ENCODE data around the gene FOXK2. TPM values are rescaled to one million over a fixed set of nuclear protein-coding genes. Genes with fewer than 3 reads are reported as not detected.
A peak's percentile ranks its signal among the peaks of the same experiment; 100 is the strongest.

FOXK2 gene
- total and polyA plus RNA-seq, 4 donors = 23.4 to 59.8 (median 33.4) TPM

DNA sequence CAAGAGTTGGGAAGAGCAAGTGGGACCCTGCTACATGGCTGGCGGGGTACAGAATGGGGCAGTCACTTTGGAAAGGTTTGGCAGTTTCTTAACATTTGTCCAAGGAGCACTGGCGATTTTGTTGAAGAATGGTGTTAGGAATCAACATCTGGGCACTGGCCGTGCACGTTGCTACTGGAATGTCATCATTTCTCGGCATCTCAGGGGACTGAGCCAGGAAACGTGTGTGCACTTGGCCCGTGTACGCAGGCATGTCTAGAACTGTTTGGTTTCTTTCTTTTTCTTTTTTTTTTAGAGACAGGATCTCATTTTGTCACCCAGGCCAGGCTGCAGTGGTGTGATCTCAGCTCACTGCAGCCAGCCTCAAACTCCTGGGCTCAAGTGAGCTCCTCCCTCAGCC is 17.3 kb upstream of the FOXK2 start:
- Histone ChIP-seq H3K27me3 (ENCODE audit: control insufficient read depth in 3 of 3, insufficient read depth in 3 of 3, low read length in 2 of 3) (no peaks in the 10 kb centered on the region), H3K36me3 (ENCODE audit: control insufficient read depth in 4 of 4, insufficient read depth in 4 of 4, low read length in 4 of 4) (no peaks in the 10 kb centered on the region), H3K4me3 (no peak overlapping the region), H3K27ac (ENCODE audit: low read depth in 1 of 2, low read length in 1 of 2) (no peak overlapping the region), H3K9ac (ENCODE audit: insufficient read depth in 1 of 2, low read length in 2 of 2) (no peak overlapping the region), H3K4me1 (ENCODE audit: control insufficient read depth in 5 of 5, insufficient read depth in 5 of 5, low read length in 5 of 5) (peaks cover 0 to 3% (median 2%) of the 10 kb centered on the region in 5 donors), H3K9me3 (ENCODE audit: control insufficient read depth in 4 of 4, insufficient read depth in 3 of 4, low read length in 3 of 4) (no peaks in the 10 kb centered on the region)
- no peak for ATAC-seq (ENCODE audit: insufficient read depth, low FRiP score)
- TF ChIP-seq, protein P1, sequence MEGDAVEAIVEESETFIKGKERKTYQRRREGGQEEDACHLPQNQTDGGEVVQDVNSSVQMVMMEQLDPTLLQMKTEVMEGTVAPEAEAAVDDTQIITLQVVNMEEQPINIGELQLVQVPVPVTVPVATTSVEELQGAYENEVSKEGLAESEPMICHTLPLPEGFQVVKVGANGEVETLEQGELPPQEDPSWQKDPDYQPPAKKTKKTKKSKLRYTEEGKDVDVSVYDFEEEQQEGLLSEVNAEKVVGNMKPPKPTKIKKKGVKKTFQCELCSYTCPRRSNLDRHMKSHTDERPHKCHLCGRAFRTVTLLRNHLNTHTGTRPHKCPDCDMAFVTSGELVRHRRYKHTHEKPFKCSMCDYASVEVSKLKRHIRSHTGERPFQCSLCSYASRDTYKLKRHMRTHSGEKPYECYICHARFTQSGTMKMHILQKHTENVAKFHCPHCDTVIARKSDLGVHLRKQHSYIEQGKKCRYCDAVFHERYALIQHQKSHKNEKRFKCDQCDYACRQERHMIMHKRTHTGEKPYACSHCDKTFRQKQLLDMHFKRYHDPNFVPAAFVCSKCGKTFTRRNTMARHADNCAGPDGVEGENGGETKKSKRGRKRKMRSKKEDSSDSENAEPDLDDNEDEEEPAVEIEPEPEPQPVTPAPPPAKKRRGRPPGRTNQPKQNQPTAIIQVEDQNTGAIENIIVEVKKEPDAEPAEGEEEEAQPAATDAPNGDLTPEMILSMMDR (IDR thresholded peaks at IDR 0.05; ENCODE audit: control extremely low read depth, extremely low read depth) = no peak
- DNase-seq = peak in 1 of 3 donors; percentile 21
- WGBS, 2 donors = 47 to 67% methylated on average over 8 of the region's 8 CpGs

DNA sequence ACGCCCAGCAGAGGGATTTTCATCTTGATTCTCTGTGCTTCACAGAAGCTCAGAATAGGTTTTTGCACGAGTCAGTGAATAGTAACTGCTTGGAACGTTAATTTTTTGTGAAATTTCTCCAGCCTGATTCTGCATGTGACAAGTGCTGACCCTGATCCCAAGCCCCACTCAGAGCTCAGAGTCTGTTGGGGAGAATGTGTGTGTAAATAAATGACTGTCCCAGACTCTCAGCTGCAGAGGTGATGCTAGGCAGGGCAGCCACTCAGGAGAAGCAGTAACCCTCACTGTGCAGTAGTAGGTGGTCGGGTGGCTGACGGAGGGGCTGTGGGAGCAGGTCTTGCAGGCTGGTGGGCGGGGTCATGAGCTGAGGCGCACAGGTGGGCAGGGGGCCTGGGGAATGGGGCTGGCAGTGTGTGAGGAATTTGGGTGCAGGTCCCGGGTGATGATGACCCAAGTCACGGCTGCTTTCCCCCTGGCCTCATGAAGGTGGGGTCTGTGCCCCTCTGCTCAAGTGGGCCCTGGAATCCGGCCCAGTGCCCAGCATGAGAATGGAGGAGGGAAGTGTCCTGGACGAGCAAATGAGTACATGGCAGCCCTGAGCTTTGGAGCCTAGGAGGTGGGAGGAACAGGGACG is 16.3 kb upstream of the FOXK2 start:
- no peak for DNase-seq
- no peak overlapping the region for H3K4me3 ChIP-seq
- 76 to 81% methylated on average over 11 to 12 of the region's 12 CpGs for WGBS, 2 donors
- no peaks in the 10 kb centered on the region for H3K9me3 ChIP-seq (ENCODE audit: control insufficient read depth in 4 of 4, insufficient read depth in 3 of 4, low read length in 3 of 4)
- no peak for ATAC-seq (ENCODE audit: insufficient read depth, low FRiP score)
- TF ChIP-seq, protein P1 (IDR thresholded peaks at IDR 0.05; ENCODE audit: control extremely low read depth, extremely low read depth) = no peak
- no peak overlapping the region for H3K9ac ChIP-seq (ENCODE audit: insufficient read depth in 1 of 2, low read length in 2 of 2)
- H3K36me3 ChIP-seq (ENCODE audit: control insufficient read depth in 4 of 4, insufficient read depth in 4 of 4, low read length in 4 of 4) = no peaks in the 10 kb centered on the region
- peaks cover 0 to 3% (median 0%) of the 10 kb centered on the region in 5 donors for H3K4me1 ChIP-seq (ENCODE audit: control insufficient read depth in 5 of 5, insufficient read depth in 5 of 5, low read length in 5 of 5)
- H3K27ac ChIP-seq (ENCODE audit: low read depth in 1 of 2, low read length in 1 of 2) = no peak overlapping the region
- H3K27me3 ChIP-seq (ENCODE audit: control insufficient read depth in 3 of 3, insufficient read depth in 3 of 3, low read length in 2 of 3) = no peaks in the 10 kb centered on the region

DNA sequence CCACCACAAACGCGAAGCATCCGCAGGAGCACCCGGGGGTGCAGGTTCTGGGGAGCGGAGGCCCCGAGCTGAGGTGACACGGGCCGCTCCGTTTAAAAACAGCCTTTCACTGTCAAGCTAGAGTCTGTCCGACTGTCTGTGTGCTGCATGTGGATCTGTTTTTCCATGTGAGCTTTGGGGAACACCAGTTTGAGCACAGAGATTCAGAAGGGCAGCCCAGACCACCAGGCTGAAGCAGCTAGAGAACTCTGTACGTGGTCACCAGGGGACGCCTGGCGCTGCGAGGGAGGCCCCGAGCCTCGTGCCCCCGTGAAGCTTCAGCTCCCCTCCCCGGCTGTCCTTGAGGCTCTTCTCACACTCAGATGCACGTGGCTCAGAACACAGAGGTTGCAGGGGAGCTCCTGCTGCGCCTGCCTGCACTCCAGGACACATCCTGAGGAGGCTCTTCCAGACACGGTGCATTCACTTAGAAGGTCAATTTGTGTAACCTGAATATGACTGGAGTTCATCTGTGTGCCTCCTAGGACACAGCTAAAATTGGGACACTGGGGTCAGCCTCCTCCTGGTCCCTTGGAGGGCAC is 15.7 kb upstream of the FOXK2 start:
- H3K4me3 ChIP-seq = no peak overlapping the region
- no peaks in the 10 kb centered on the region for H3K27me3 ChIP-seq (ENCODE audit: control insufficient read depth in 3 of 3, insufficient read depth in 3 of 3, low read length in 2 of 3)
- TF ChIP-seq, protein P1 (IDR thresholded peaks at IDR 0.05; ENCODE audit: control extremely low read depth, extremely low read depth) = no peak
- no peaks in the 10 kb centered on the region for H3K9me3 ChIP-seq (ENCODE audit: control insufficient read depth in 4 of 4, insufficient read depth in 3 of 4, low read length in 3 of 4)
- no peak for ATAC-seq (ENCODE audit: insufficient read depth, low FRiP score)
- peaks cover 0 to 3% (median 0%) of the 10 kb centered on the region in 5 donors for H3K4me1 ChIP-seq (ENCODE audit: control insufficient read depth in 5 of 5, insufficient read depth in 5 of 5, low read length in 5 of 5)
- no peak for DNase-seq
- H3K36me3 ChIP-seq (ENCODE audit: control insufficient read depth in 4 of 4, insufficient read depth in 4 of 4, low read length in 4 of 4) = no peaks in the 10 kb centered on the region
- no peak overlapping the region for H3K27ac ChIP-seq (ENCODE audit: low read depth in 1 of 2, low read length in 1 of 2)
- 79 to 88% methylated on average over 21 of the region's 21 CpGs for WGBS, 2 donors
- H3K9ac ChIP-seq (ENCODE audit: insufficient read depth in 1 of 2, low read length in 2 of 2) = no peak overlapping the region

All from lung (tissue), 12 donors.